A549 (cell line): Measurements from ENCODE around the gene ZFC3H1. TPM values are rescaled to one million over a fixed set of nuclear protein-coding genes. Genes with fewer than 3 reads are reported as not detected.
A peak's percentile ranks its signal among the peaks of the same experiment; 100 is the strongest.

Experiments
- ATAC-seq, 2 experiments: fragments of 200-7000 bp in 1 of 2; fragments of >200 bp in 1 of 2; cut with Nextera tagmentation in 1 of 2; cut with Tn5 transposase in 1 of 2; 3 replicates each; pipeline versions ENCODE4 v1.8.0 to v1.9.1; 2018 to 2020; ENCODE audit warnings: mild to moderate bottlenecking in 1 of 2, moderate library complexity in 1 of 2
- CTCF ChIA-PET: fragments of 300-600 bp; sonication (Branson Sonifier 250); formaldehyde crosslinking; extraction: SDS; loops from one replicate; lab custom pipeline; 2021; ENCODE audit warnings: antibody characterized with exemption, inconsistent platforms; lab: Yijun Ruan, JAX
- POLR2A ChIA-PET: fragments of 350-600 bp; formaldehyde crosslinking; extraction: SDS; loops from one replicate; lab custom pipeline; 2021; ENCODE audit warnings: antibody characterized with exemption, inconsistent platforms; lab: Yijun Ruan, JAX
- DNase-seq, 2 experiments: peaks; one replicate each; pipeline versions ENCODE4 v3.0.0 to v3.0.0-alpha.2; 2011 to 2016; ENCODE audit warnings: low read depth in 1 of 2, low spot score in 1 of 2
- FAIRE-seq: peaks from 2 replicates; lab custom pipeline; 2011; peaks lifted over from hg19 to GRCh38; lab: Jason Lieb, UNC
- H3K27ac ChIP-seq, 2 experiments: fragments of >200 bp; sonication (Bioruptor Twin); formaldehyde crosslinking; 3 replicates each; pipeline ENCODE4 v1.5.1; 2016 to 2017
- H3K4me1 ChIP-seq: fragments of >200 bp; sonication (Bioruptor Twin); formaldehyde crosslinking; 3 replicates; pipeline ENCODE4 v1.6.1; 2016
- H3K4me2 ChIP-seq: fragments of >200 bp; sonication (Bioruptor Twin); formaldehyde crosslinking; 3 replicates; pipeline ENCODE4 v1.6.1; 2016
- H3K4me3 ChIP-seq: fragments of >200 bp; sonication (Bioruptor Twin); formaldehyde crosslinking; 3 replicates; pipeline ENCODE4 v1.5.1; 2016
- H3K9me3 ChIP-seq: fragments of >200 bp; sonication (Bioruptor Twin); formaldehyde crosslinking; 3 replicates; pipeline ENCODE4 v1.6.1; 2016
- CBX8 ChIP-seq: fragments of 200-600 bp; sonication (generic); IDR thresholded peaks from 2 replicates; pipeline ENCODE4 v1.6.1; 2016
- CTCF ChIP-seq: fragments of >200 bp; sonication (Bioruptor Twin); formaldehyde crosslinking; IDR thresholded peaks from 3 replicates; pipeline ENCODE4 v1.5.1; 2016
- EHMT2 ChIP-seq: fragments of 200-600 bp; sonication (generic); IDR thresholded peaks from 2 replicates; pipeline ENCODE4 v1.6.1; 2016; ENCODE audit warnings: antibody characterized with exemption, low read depth, mild to moderate bottlenecking, moderate library complexity
- ESRRA ChIP-seq: fragments of 150-350 bp; IDR thresholded peaks from 2 replicates; pipeline ENCODE4 v1.6.1; 2014; ENCODE audit warnings: mild to moderate bottlenecking, low read length, borderline replicate concordance
- FOSB ChIP-seq: fragments of 250-450 bp; sonication (Bioruptor Pico); IDR thresholded peaks from 2 replicates; pipeline ENCODE4 v1.5.0; 2020; ENCODE audit warnings: mild to moderate bottlenecking, moderate library complexity
- HDAC2 ChIP-seq: fragments of 200-600 bp; sonication (generic); IDR thresholded peaks from 2 replicates; pipeline ENCODE4 v1.6.1; 2016
- HMGXB4 ChIP-seq: fragments of 250-450 bp; sonication (Bioruptor Pico); IDR thresholded peaks from 2 replicates; pipeline ENCODE4 v1.5.0; 2021; ENCODE audit warnings: mild to moderate bottlenecking, moderate library complexity, borderline replicate concordance
- HOXB5 ChIP-seq: fragments of 250-450 bp; sonication (Bioruptor Pico); IDR thresholded peaks from 2 replicates; pipeline ENCODE4 v1.5.0; 2020; ENCODE audit warnings: mild to moderate bottlenecking, moderate library complexity
- KDM1A ChIP-seq: fragments of 200-600 bp; sonication (generic); IDR thresholded peaks from 2 replicates; pipeline ENCODE4 v1.6.1; 2016; ENCODE audit warnings: low read depth, mild to moderate bottlenecking
- MAFK ChIP-seq: fragments of 450-650 bp; IDR thresholded peaks from 2 replicates; pipeline ENCODE4 v1.6.1; 2014; ENCODE audit not compliant: partially characterized antibody
- MAX ChIP-seq: IDR thresholded peaks from 2 replicates; pipeline ENCODE4 v1.6.1; 2012
- PHF8 ChIP-seq: fragments of 200-600 bp; sonication (generic); IDR thresholded peaks from 2 replicates; pipeline ENCODE4 v1.6.1; 2016; ENCODE audit warnings: low read depth, mild to moderate bottlenecking, antibody characterized with exemption, moderate library complexity, borderline replicate concordance
- RAD21 ChIP-seq, 2 experiments: fragments of >200 bp in 1 of 2; sonication (Bioruptor Twin) in 1 of 2; formaldehyde crosslinking in 1 of 2; IDR thresholded peaks in 1 of 2; conservative IDR thresholded peaks in 1 of 2; 2 replicates in 1 of 2; 3 replicates in 1 of 2; pipeline ENCODE4 v1.6.1; 2012 to 2018; ENCODE audit warnings: inconsistent platforms in 1 of 2
- SMC3 ChIP-seq: fragments of >200 bp; sonication (Bioruptor Twin); formaldehyde crosslinking; IDR thresholded peaks from 3 replicates; pipeline ENCODE4 v1.6.1; 2018; ENCODE audit warnings: inconsistent platforms
- ZNF302 ChIP-seq: fragments of 250-450 bp; sonication (Bioruptor Pico); IDR thresholded peaks from 2 replicates; pipeline ENCODE4 v1.9.0; 2021; ENCODE audit warnings: inconsistent platforms, mild to moderate bottlenecking, moderate library complexity
- WGBS: methylation state at CpG from one replicate; pipeline ENCODE4 v1.1.6; 2017; ENCODE audit errors: missing lambda C conversion rate; 5-methylcytosine and 5-hydroxymethylcytosine counted together
- polyA plus RNA-seq, 4 experiments: library from polyadenylated mRNA; depleted of rRNA in 3 of 4; stranded (reverse); fragments of >200 nt; fragmentation: RNase III in 1 of 4; extraction: RNeasy Plus Mini Kit Qiagen cat#74134 plus additional on column Dnase treatment in 1 of 4; gene quantifications; 2 replicates in 3 of 4; 3 replicates in 1 of 4; pipeline ENCODE4 v1.2.3, GENCODE V29; 2011 to 2017

Gene ZFC3H1
- polyA plus RNA-seq, 2 of the 4 experiments (the other 2 are of a cell fraction): 18.9 to 58.3 TPM

DNA sequence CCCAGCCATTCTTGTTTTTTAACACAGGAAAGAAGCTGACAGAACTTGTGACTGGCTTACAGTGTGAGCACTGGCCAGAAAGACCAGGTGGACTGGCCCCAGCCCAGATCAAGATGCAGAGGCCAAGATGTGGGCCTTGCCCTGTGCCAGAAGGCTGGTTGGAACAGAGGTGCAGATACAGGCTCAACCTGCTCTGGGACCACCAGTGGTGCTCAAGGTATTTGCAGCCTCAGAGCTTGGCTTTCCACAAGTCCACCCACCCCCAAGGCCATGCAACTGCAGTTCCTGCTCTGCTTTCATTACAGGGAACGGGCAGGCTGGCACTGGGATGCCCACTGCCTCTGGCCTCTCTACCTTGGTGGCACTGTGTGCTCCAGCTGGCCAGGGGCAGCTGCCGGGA is 23.3 kb downstream of the ZFC3H1 start:
- Histone ChIP-seq H3K4me3 (no peak overlapping the region), H3K4me2 (no peak overlapping the region), H3K4me1 (no peaks in the 10 kb centered on the region), H3K9me3 (no peaks in the 10 kb centered on the region), H3K27ac (no peak overlapping the region)
- POLR2A ChIA-PET: no interaction called here
- no peak for DNase-seq
- CTCF ChIA-PET: interaction anchor here (0.6 to 2.7 kb wide), 3 partner anchors 23 to 106 kb away, joined by 3 to 18 read pairs (median 4); partner anchors contain the start of genes THAP2 and ZFC3H1
- WGBS: 95% methylated on average over 2 of the region's 2 CpGs
- FAIRE-seq: no peak
- TF ChIP-seq HOXB5: no peak
- TF ChIP-seq CBX8: no peak
- TF ChIP-seq KDM1A: no peak
- TF ChIP-seq, all 56 proteins: peak for 0
- ATAC-seq: peak; percentile 26 to 31; a peak in 3 of 6 replicates

GRCh38 chr12:71639341-71639760 is 24.3 kb downstream of the ZFC3H1 start:
- ATAC-seq (peak; percentile 94), DNase-seq (peak; percentile 13 to 39), FAIRE-seq (no peak)
- no peak overlapping the region for H3K27ac ChIP-seq
- WGBS: 87% methylated on average over 2 of the region's 2 CpGs
- no peak overlapping the region for H3K4me3 ChIP-seq
- ChIA-PET CTCF (interaction anchor here (0.7 to 2.7 kb wide), 2 partner anchors 12 to 107 kb away, joined by 3 to 18 read pairs; no protein-coding TSS in a partner anchor), POLR2A (no interaction called here)
- H3K4me2 ChIP-seq: no peak overlapping the region
- no peaks in the 10 kb centered on the region for H3K4me1 ChIP-seq
- TF ChIP-seq PHF8 (no peak), MAX (no peak), ESRRA (no peak), CTCF (peak; percentile 28; the same call in 2 of the 3 replicates), SMC3 (0 out of 3 replicates have a peak, but pooled peaks have one; percentile 13)
- H3K9me3 ChIP-seq: no peaks in the 10 kb centered on the region

DNA sequence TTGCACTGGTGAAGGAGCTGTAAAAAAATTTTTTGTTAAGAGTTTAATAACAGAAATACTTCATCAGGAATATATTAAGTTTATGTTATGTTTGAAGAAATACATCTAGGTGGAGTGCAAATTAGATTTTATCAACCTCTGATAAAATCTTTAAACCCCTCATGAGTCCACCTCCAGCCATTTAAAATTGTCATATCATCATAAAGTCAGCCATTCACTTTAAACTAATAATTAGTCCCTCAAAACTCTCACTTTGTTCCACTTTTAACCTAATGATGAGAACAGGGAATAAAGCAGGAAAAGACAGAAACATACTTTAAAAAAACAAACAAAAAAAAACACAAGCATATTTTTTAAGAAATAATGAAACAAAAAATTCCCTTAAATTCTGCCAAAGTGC is 25.1 kb downstream of the ZFC3H1 start:
- Histone ChIP-seq H3K9me3 (no peaks in the 10 kb centered on the region), H3K27ac (no peak overlapping the region)
- POLR2A ChIA-PET: no interaction called here
- TF ChIP-seq MAFK: peak; percentile 76
- TF ChIP-seq FOSB: no peak
- TF ChIP-seq, all 56 proteins: peak for 1
- CTCF ChIA-PET: interaction anchor here (0.7 to 3.9 kb wide), 3 partner anchors 11 to 222 kb away, joined by 3 to 26 read pairs (median 7); no protein-coding TSS in a partner anchor
- ATAC-seq: no peak
- no peak overlapping the region for H3K4me2 ChIP-seq
- no peaks in the 10 kb centered on the region for H3K4me1 ChIP-seq
- no peak overlapping the region for H3K4me3 ChIP-seq
- no peak for FAIRE-seq
- DNase-seq: no peak

DNA sequence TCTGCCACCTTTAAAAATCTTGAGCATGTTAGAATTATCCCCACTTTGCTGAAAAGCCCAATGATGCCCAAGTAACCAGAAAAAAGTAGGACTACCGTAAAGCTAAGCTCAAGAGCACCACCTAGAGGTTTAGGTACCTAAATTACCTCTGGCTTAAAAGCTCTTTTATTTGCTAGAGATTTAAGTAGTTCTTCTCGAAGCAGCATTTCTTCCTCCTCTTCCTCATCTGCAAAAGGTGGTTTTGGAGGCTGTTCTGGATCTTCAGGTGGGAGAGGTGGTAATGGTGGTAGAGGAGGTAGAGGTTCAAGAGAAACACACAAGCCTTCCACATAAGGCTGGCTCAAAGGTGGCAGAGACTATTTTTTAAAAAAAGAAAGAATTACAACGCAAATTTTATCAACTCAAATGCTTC is 26.9 kb downstream of the ZFC3H1 start:
- ChIA-PET CTCF (interaction anchor here (0.6 to 3.9 kb wide), 29 partner anchors 8 to 419 kb away, joined by 3 to 28 read pairs (median 4); partner anchors contain the start of genes RAB21, THAP2, TMEM19 and ZFC3H1), POLR2A (interaction anchor here (0.5 to 0.9 kb wide), 3 partner anchors 28 to 49 kb away, joined by 3 to 5 read pairs (median 4); partner anchors contain the start of genes THAP2 and TMEM19)
- TF ChIP-seq HDAC2 (no peak), CTCF (peak; percentile 81), HMGXB4 (no peak), SMC3 (peak; percentile 50), EHMT2 (no peak), RAD21 (conservative IDR thresholded peaks at IDR 0.05 in 1 of 2, IDR thresholded peaks at IDR 0.05 in 1 of 2) (peak; percentile 59 to 66; a peak in 4 of 5 replicates), ZNF302 (no peak), FOSB (0 out of 2 replicates have a peak, but pooled peaks have one; percentile 22), HOXB5 (0 out of 2 replicates have a peak, but pooled peaks have one; percentile 42)
- 28% methylated on average over 3 of the region's 3 CpGs for WGBS
- H3K4me3 ChIP-seq: no peak overlapping the region
- ATAC-seq (peak; percentile 52 to 78; a peak in 5 of 6 replicates), FAIRE-seq (peak; percentile 77), DNase-seq (peak; percentile 36 to 78)
- H3K27ac ChIP-seq: no peak overlapping the region
- no peaks in the 10 kb centered on the region for H3K9me3 ChIP-seq
- no peak overlapping the region for H3K4me2 ChIP-seq
- H3K4me1 ChIP-seq: no peaks in the 10 kb centered on the region
